WTC11 (cell line): ENCODE measurements around the gene ZMIZ1. TPM values are rescaled to one million over a fixed set of nuclear protein-coding genes. Genes with fewer than 3 reads are reported as not detected.
"Not testable (repeated sequence)": the region's sequence is repeated elsewhere in the genome, so short reads cannot be mapped to it uniquely, and the experiment has no call there.

Experiments used
- ATAC-seq: fragments of 200-7000 bp; cut with Tn5 transposase; 2 replicates; pipeline ENCODE4 v1.10.0; 2021; ENCODE audit warnings: mild to moderate bottlenecking, moderate library complexity
- CTCF ChIA-PET: fragments of 300-600 bp; sonication (Branson Sonifier 250); formaldehyde crosslinking; loops from one replicate; lab custom pipeline; 2021; ENCODE audit warnings: antibody characterized with exemption; lab: Charles Lee
- POLR2A ChIA-PET: fragments of 350-600 bp; sonication (Branson Sonifier 250); formaldehyde crosslinking; loops from one replicate; lab custom pipeline; 2021; ENCODE audit warnings: antibody characterized with exemption; lab: Charles Lee
- DNase-seq: peaks from one replicate; pipeline ENCODE4 v3.0.0; 2021; ENCODE audit warnings: low spot score
- H3K27ac Mint-ChIP-seq: 2 replicates; pipeline ENCODE4 v1.8.0; 2021; ENCODE audit warnings: mixed read lengths
- H3K27me3 Mint-ChIP-seq: 2 replicates; pipeline ENCODE4 v1.8.0; 2021; ENCODE audit warnings: low read depth, mild to moderate bottlenecking, moderate library complexity, mixed read lengths
- H3K36me3 Mint-ChIP-seq: 2 replicates; pipeline ENCODE4 v1.8.0; 2021; ENCODE audit warnings: mixed read lengths
- H3K4me1 Mint-ChIP-seq: 2 replicates; pipeline ENCODE4 v1.8.0; 2022; ENCODE audit warnings: mixed read lengths
- H3K4me3 Mint-ChIP-seq: 2 replicates; pipeline ENCODE4 v1.8.0; 2021; ENCODE audit warnings: mild to moderate bottlenecking, moderate library complexity, mixed read lengths
- H3K9me3 Mint-ChIP-seq: 2 replicates; pipeline ENCODE4 v1.8.0; 2021; ENCODE audit warnings: mixed read lengths
- ARID4B ChIP-seq: sonication (generic); formaldehyde crosslinking; IDR thresholded peaks from 2 replicates; pipeline ENCODE4 v1.8.0; 2023; ENCODE audit warnings: missing genetic modification reagents, mild to moderate bottlenecking, borderline replicate concordance
- ATF1 ChIP-seq: sonication (generic); formaldehyde crosslinking; IDR thresholded peaks from 2 replicates; pipeline ENCODE4 v1.8.1; 2023; ENCODE audit warnings: mild to moderate bottlenecking, moderate library complexity, missing genetic modification reagents
- ELF4 ChIP-seq: sonication (generic); formaldehyde crosslinking; IDR thresholded peaks from 2 replicates; pipeline ENCODE4 v1.8.1; 2022; ENCODE audit warnings: low read depth, mild to moderate bottlenecking, moderate library complexity, missing genetic modification reagents
- FOXJ3 ChIP-seq: sonication (generic); formaldehyde crosslinking; IDR thresholded peaks from 2 replicates; pipeline ENCODE4 v1.9.0; 2021; ENCODE audit warnings: missing genetic modification reagents, mild to moderate bottlenecking, borderline replicate concordance
- HMGXB4 ChIP-seq: sonication (generic); formaldehyde crosslinking; IDR thresholded peaks from 2 replicates; pipeline ENCODE4 v1.8.1; 2023; ENCODE audit warnings: mild to moderate bottlenecking, moderate library complexity, missing genetic modification reagents
- IRF1 ChIP-seq: sonication (generic); formaldehyde crosslinking; IDR thresholded peaks from 2 replicates; pipeline ENCODE4 v1.8.0; 2023; ENCODE audit warnings: missing genetic modification reagents
- MAX ChIP-seq: sonication (generic); formaldehyde crosslinking; IDR thresholded peaks from 2 replicates; pipeline ENCODE4 v1.8.0; 2022; ENCODE audit warnings: mild to moderate bottlenecking, missing genetic modification reagents
- MYBL2 ChIP-seq: sonication (generic); formaldehyde crosslinking; IDR thresholded peaks from 2 replicates; pipeline ENCODE4 v1.8.1; 2023; ENCODE audit warnings: mild to moderate bottlenecking, moderate library complexity, missing genetic modification reagents
- PRDM15 ChIP-seq: sonication (generic); formaldehyde crosslinking; IDR thresholded peaks from 2 replicates; pipeline ENCODE4 v1.8.0; 2022; ENCODE audit warnings: missing genetic modification reagents
- RELA ChIP-seq: sonication (generic); formaldehyde crosslinking; IDR thresholded peaks from 2 replicates; pipeline ENCODE4 v1.8.1; 2022; ENCODE audit warnings: missing genetic modification reagents, mild to moderate bottlenecking, borderline replicate concordance
- SMAD4 ChIP-seq: sonication (generic); formaldehyde crosslinking; IDR thresholded peaks from 2 replicates; pipeline ENCODE4 v1.8.0; 2022; ENCODE audit warnings: mild to moderate bottlenecking, missing genetic modification reagents
- TEAD4 ChIP-seq: sonication (generic); formaldehyde crosslinking; IDR thresholded peaks from 2 replicates; pipeline ENCODE4 v1.8.0; 2022; ENCODE audit warnings: mild to moderate bottlenecking, missing genetic modification reagents
- USF1 ChIP-seq: sonication (generic); formaldehyde crosslinking; IDR thresholded peaks from 2 replicates; pipeline ENCODE4 v1.8.0; 2022; ENCODE audit warnings: mild to moderate bottlenecking, missing genetic modification reagents
- ZBTB43 ChIP-seq: sonication (generic); formaldehyde crosslinking; IDR thresholded peaks from 2 replicates; pipeline ENCODE4 v1.8.1; 2023; ENCODE audit warnings: mild to moderate bottlenecking, missing genetic modification reagents
- ZNF138 ChIP-seq: sonication (generic); formaldehyde crosslinking; conservative IDR thresholded peaks from 2 replicates; pipeline ENCODE4 v1.8.1; 2022; ENCODE audit warnings: mild to moderate bottlenecking, moderate library complexity, missing genetic modification reagents
- total RNA-seq: library from RNA; stranded (reverse); gene quantifications from 3 replicates; pipeline ENCODE4 v1.2.3, GENCODE V29; 2021

The ZMIZ1 gene
- total RNA-seq, 1 experiment from 2014 or later, result 44.4 TPM

GRCh38 chr10:79331709-79332108 lies 262.9 kb downstream of the ZMIZ1 start (continued):
- no peak for TF ChIP-seq ZBTB43
- no peak for TF ChIP-seq TEAD4
- no peak for TF ChIP-seq PRDM15 (CRISPR knock-in tag)
- no peak for TF ChIP-seq ZNF138 (CRISPR knock-in tag)
- TF ChIP-seq ATF1 (CRISPR knock-in tag), result no peak
- no peak for TF ChIP-seq USF1 (CRISPR knock-in tag)
- TF ChIP-seq IRF1, result no peak
- no peak for TF ChIP-seq ELF4 (CRISPR knock-in tag)

GRCh38 chr10:79332610-79333315 lies 264.0 kb downstream of the ZMIZ1 start:
- H3K27ac Mint-ChIP-seq, DNase-seq, H3K4me3 Mint-ChIP-seq, ATAC-seq, H3K36me3 Mint-ChIP-seq, POLR2A ChIA-PET: not testable (repeated sequence)
- CTCF ChIA-PET, result interaction anchor here (4.6 kb wide), 1 partner anchor 15 kb away, joined by 24 read pairs; the partner anchor contains the start of gene PPIF
- Mint-ChIP-seq H3K9me3 (peaks cover 16% of the 10 kb centered on the region), H3K4me1 (peaks cover 13% of the 10 kb centered on the region), H3K27me3 (peaks cover 11% of the 10 kb centered on the region)

- POLR2A ChIA-PET, result no interaction called here
- DNase-seq (no peak), ATAC-seq (no peak)
- H3K4me1 Mint-ChIP-seq, result peaks cover 13% of the 10 kb centered on the region
- H3K36me3 Mint-ChIP-seq, result peaks cover 8% of the 10 kb centered on the region; the same call in 1 of the 2 replicates
- no peak overlapping the region for H3K4me3 Mint-ChIP-seq
- H3K27me3 Mint-ChIP-seq, result peaks cover 11% of the 10 kb centered on the region
- peaks cover 19% of the 10 kb centered on the region for H3K9me3 Mint-ChIP-seq
- CTCF ChIA-PET, result interaction anchor here (4.6 kb wide), 1 partner anchor 14 kb away, joined by 24 read pairs; the partner anchor contains the start of gene PPIF
- no peak overlapping the region for H3K27ac Mint-ChIP-seq
- TF ChIP-seq SMAD4 (CRISPR knock-in tag) (no peak), RELA (no peak), USF1 (CRISPR knock-in tag) (no peak), ARID4B (CRISPR knock-in tag) (no peak), FOXJ3 (no peak), HMGXB4 (CRISPR knock-in tag) (no peak), MAX (no peak), MYBL2 (no peak)
These were observed 264.7 kb downstream of the ZMIZ1 start for GRCh38 chr10:79333513-79333912.
